Spleen (tissue), 7 donors: ENCODE measurements around the gene UFD1.

Experiments
- POLR2A ChIP-seq, 3 donors: fragments of 450-650 bp; IDR thresholded peaks; one replicate each; pipeline ENCODE4 v1.5.1; 2017; ENCODE audit warnings: antibody characterized with exemption in 3 of 3, mild to moderate bottlenecking in 1 of 3
- POLR2AphosphoS5 ChIP-seq, 3 donors: sonication (generic); formaldehyde crosslinking; IDR thresholded peaks; one replicate each; pipeline ENCODE4 v1.5.1; 2017; ENCODE audit warnings: antibody characterized with exemption in 3 of 3
- TF ChIP-seq, protein P1 (sequence below), 11 experiments: fragments of 200-600 bp in 7 of 11; fragments of 450-650 bp in 4 of 11; sonication (generic) in 4 of 11; IDR thresholded peaks in 8 of 11; conservative IDR thresholded peaks in 3 of 11; 1 replicate in 7 of 11; 2 replicates in 4 of 11; pipeline versions ENCODE4 v1.4.0 to v1.8.0; 2016 to 2021; ENCODE audit warnings: antibody characterized with exemption in 11 of 11, inconsistent platforms in 4 of 11, mild to moderate bottlenecking in 1 of 11
- donor health status: DM: no; HTN: no; CAD: no; lungs with moderate emphysema.
- donor health status: DM: no; HTN: no; CAD: no.
- donor health status: DM: no; HTN: no; CAD: no.

DNA sequence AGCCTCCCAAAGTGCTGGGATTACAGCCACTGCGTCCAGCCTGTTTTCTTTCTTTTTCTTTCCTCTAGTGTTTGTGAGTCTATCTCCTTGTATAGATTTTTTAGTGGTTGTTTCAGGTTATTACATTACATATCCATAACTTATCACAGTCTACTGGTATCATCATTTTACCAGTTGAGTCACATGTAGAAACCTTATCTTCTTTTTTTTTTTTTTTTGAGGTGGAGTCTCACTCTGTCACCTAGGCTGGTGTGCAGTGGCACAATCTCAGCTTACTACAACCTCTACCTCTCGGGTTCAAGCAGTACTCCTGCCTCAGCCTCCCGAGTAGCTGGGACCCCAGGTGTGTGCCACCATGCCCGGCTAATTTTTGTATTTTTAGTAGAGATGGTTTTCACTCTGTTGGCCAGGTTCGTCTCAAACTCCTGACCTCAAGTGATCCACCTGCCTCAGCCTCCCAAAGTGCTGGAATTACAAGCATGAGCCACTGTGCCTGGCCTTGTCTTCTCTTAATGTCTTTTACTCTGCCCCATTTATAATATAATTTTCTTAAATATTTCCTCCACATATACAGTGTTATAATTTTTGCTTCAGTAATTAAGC is 11.7 kb upstream of the UFD1 start:
- TF ChIP-seq, protein P1, sequence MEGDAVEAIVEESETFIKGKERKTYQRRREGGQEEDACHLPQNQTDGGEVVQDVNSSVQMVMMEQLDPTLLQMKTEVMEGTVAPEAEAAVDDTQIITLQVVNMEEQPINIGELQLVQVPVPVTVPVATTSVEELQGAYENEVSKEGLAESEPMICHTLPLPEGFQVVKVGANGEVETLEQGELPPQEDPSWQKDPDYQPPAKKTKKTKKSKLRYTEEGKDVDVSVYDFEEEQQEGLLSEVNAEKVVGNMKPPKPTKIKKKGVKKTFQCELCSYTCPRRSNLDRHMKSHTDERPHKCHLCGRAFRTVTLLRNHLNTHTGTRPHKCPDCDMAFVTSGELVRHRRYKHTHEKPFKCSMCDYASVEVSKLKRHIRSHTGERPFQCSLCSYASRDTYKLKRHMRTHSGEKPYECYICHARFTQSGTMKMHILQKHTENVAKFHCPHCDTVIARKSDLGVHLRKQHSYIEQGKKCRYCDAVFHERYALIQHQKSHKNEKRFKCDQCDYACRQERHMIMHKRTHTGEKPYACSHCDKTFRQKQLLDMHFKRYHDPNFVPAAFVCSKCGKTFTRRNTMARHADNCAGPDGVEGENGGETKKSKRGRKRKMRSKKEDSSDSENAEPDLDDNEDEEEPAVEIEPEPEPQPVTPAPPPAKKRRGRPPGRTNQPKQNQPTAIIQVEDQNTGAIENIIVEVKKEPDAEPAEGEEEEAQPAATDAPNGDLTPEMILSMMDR (IDR thresholded peaks at IDR 0.05 in 8 of 11, conservative IDR thresholded peaks at IDR 0.05 in 3 of 11) = no peak
- TF ChIP-seq POLR2AphosphoS5 (IDR thresholded peaks at IDR 0.05) (no peak), POLR2A (IDR thresholded peaks at IDR 0.05) (no peak)
